HepG2 (cell line): ENCODE results near the gene ZBTB17. TPM values are rescaled to one million over a fixed set of nuclear protein-coding genes. Genes with fewer than 3 reads are reported as not detected.
A peak's percentile ranks its signal among the peaks of the same experiment; 100 is the strongest.

Source experiments
- ARID5B ChIP-seq: IDR thresholded peaks from 2 replicates; pipeline ENCODE4 v1.4.0; 2020; ENCODE audit warnings: mild to moderate bottlenecking, missing genetic modification reagents
- BCL6 ChIP-seq: IDR thresholded peaks from 2 replicates; pipeline ENCODE4 v1.6.1; 2016; ENCODE audit warnings: missing genetic modification reagents, missing compliant biosample characterization
- CHCHD3 ChIP-seq: sonication (generic); formaldehyde crosslinking; IDR thresholded peaks from 2 replicates; pipeline ENCODE4 v1.8.0; 2022; ENCODE audit warnings: mild to moderate bottlenecking, missing genetic modification reagents, moderate library complexity
- ERF ChIP-seq: IDR thresholded peaks from 2 replicates; pipeline ENCODE4 v1.6.1; 2018; ENCODE audit warnings: missing biosample characterization, missing genetic modification reagents
- KLF6 ChIP-seq: IDR thresholded peaks from 2 replicates; pipeline ENCODE4 v1.8.0; 2016; ENCODE audit warnings: missing biosample characterization, missing genetic modification reagents
- LCORL ChIP-seq, 2 experiments: fragments of 450-650 bp in 1 of 2; sonication (generic) in 1 of 2; formaldehyde crosslinking in 1 of 2; IDR thresholded peaks; 2 replicates each; pipeline versions ENCODE4 v1.5.0 to v1.6.1; 2017 to 2020; ENCODE audit warnings: antibody characterized with exemption in 1 of 2, missing genetic modification reagents in 1 of 2
- MXI1 ChIP-seq: IDR thresholded peaks from 3 replicates; pipeline ENCODE4 v1.6.1; 2012; ENCODE audit warnings: low read depth, low read length, inconsistent platforms, borderline replicate concordance
- PAX8 ChIP-seq: sonication (generic); formaldehyde crosslinking; IDR thresholded peaks from 2 replicates; pipeline ENCODE4 v1.8.0; 2022; ENCODE audit warnings: mild to moderate bottlenecking, missing genetic modification reagents, borderline replicate concordance
- RBM22 ChIP-seq: fragments of 200-400 bp; formaldehyde crosslinking; optimal IDR thresholded peaks from 2 replicates; pipeline ENCODE3; 2017; ENCODE audit warnings: mild to moderate bottlenecking, low read length, moderate library complexity
- SRSF4 ChIP-seq: fragments of 200-400 bp; formaldehyde crosslinking; IDR thresholded peaks from one replicate; pipeline ENCODE4 v1.6.1; 2018; ENCODE audit warnings: mild to moderate bottlenecking, low read depth, low read length, moderate library complexity; ENCODE audit not compliant: poor library complexity, severe bottlenecking
- TIGD3 ChIP-seq: sonication (generic); formaldehyde crosslinking; IDR thresholded peaks from 2 replicates; pipeline ENCODE4 v1.5.1; 2020; ENCODE audit warnings: mild to moderate bottlenecking, missing genetic modification reagents, borderline replicate concordance
- UBTF ChIP-seq: sonication (generic); formaldehyde crosslinking; IDR thresholded peaks from 2 replicates; pipeline ENCODE4 v1.4.0; 2020; ENCODE audit warnings: mild to moderate bottlenecking, missing genetic modification reagents
- ZGPAT ChIP-seq: IDR thresholded peaks from 2 replicates; pipeline ENCODE4 v1.6.1; 2016; ENCODE audit warnings: mild to moderate bottlenecking
- ZNF674 ChIP-seq: sonication (generic); formaldehyde crosslinking; IDR thresholded peaks from 2 replicates; pipeline ENCODE4 v1.5.0; 2020; ENCODE audit warnings: low read depth, mild to moderate bottlenecking, missing genetic modification reagents
- ZNF691 ChIP-seq: sonication (generic); formaldehyde crosslinking; IDR thresholded peaks from 2 replicates; pipeline ENCODE4 v1.4.0; 2020; ENCODE audit warnings: missing genetic modification reagents, low read depth, mild to moderate bottlenecking, borderline replicate concordance
- polyA plus RNA-seq, 8 experiments: library from polyadenylated mRNA; depleted of rRNA in 3 of 8; stranded (reverse) in 7 of 8; unstranded in 1 of 8; fragments of >200 nt; fragmentation: Illumina TruSeq in 4 of 8; extraction: Trizol in 4 of 8; gene quantifications; 2 replicates each; pipeline versions ENCODE4 v1.2.1 to v1.2.3, GENCODE V29; 2011 to 2016; ENCODE audit warnings: low read depth in 4 of 8, missing spikeins in 1 of 8, mixed read lengths in 1 of 8; ENCODE audit not compliant: insufficient read depth in 1 of 8
- total RNA-seq, 5 experiments: library from RNA; depleted of rRNA; stranded (reverse); fragments of >200 nt; fragmentation: Illumina TruSeq; extraction: Trizol; gene quantifications; 2 replicates each; pipeline ENCODE4 v1.2.3, GENCODE V29; 2016; ENCODE audit warnings: low read depth in 1 of 5

ZBTB17 gene
- total and polyA plus RNA-seq, 2 of the 13 experiments (the other 11 are each of a cell fraction or from before 2014, with no cell fraction given) = 16.7 to 17.0 TPM

- TF ChIP-seq ZNF691 (CRISPR knock-in tag) = no peak
- 0 out of 2 replicates have a peak, but pooled peaks have one; percentile 47 for TF ChIP-seq KLF6
- TF ChIP-seq UBTF (CRISPR knock-in tag) = peak; percentile 94
- TF ChIP-seq ZGPAT (CRISPR knock-in tag) = peak; percentile 36; the same call in 1 of the 2 replicates
- peak; percentile 67 for TF ChIP-seq BCL6
- TF ChIP-seq ZNF674 (CRISPR knock-in tag) = no peak
- TF ChIP-seq TIGD3 (CRISPR knock-in tag) = no peak
- no peak for TF ChIP-seq SRSF4
- no peak for TF ChIP-seq RBM22
- no peak for TF ChIP-seq CHCHD3 (CRISPR knock-in tag)
- peak; percentile 29; the same call in 1 of the 2 replicates for TF ChIP-seq ERF (CRISPR knock-in tag)
- no peak for TF ChIP-seq LCORL (IDR thresholded peaks at IDR 0.05)
- TF ChIP-seq LCORL (CRISPR knock-in tag; IDR thresholded peaks at IDR 0.05) = 0 out of 2 replicates have a peak, but pooled peaks have one; percentile 34
- peak; percentile 59; the same call in 1 of the 2 replicates for TF ChIP-seq ARID5B (CRISPR knock-in tag)
- TF ChIP-seq MXI1 = peak; percentile 37; the same call in 1 of the 3 replicates
- no peak for TF ChIP-seq PAX8 (CRISPR knock-in tag)
Measured at GRCh38 chr1:15939181-15940109, 36.5 kb downstream of the ZBTB17 start (continued).
